HEK293 (cell line): ENCODE data around the gene UBL4A.
A peak's percentile ranks its signal among the peaks of the same experiment; 100 is the strongest.

Source experiments
- ATF2 ChIP-seq: fragments of 450-650 bp; formaldehyde crosslinking; IDR thresholded peaks from 2 replicates; pipeline ENCODE4 v1.5.1; 2016; ENCODE audit warnings: missing biosample characterization, missing genetic modification characterization, low read depth
- ELK4 ChIP-seq: IDR thresholded peaks from 2 replicates; pipeline ENCODE4 v1.6.1; 2011; ENCODE audit warnings: mild to moderate bottlenecking, low read depth, low read length, borderline replicate concordance
- HIC1 ChIP-seq: fragments of 450-650 bp; formaldehyde crosslinking; IDR thresholded peaks from 2 replicates; pipeline ENCODE4 v1.5.1; 2016; ENCODE audit warnings: missing biosample characterization, missing genetic modification characterization
- PATZ1 ChIP-seq: fragments of 450-650 bp; formaldehyde crosslinking; IDR thresholded peaks from 2 replicates; pipeline ENCODE4 v1.5.1; 2016; ENCODE audit warnings: missing biosample characterization, missing genetic modification characterization
- ZFHX2 ChIP-seq: fragments of 450-650 bp; formaldehyde crosslinking; conservative IDR thresholded peaks from 2 replicates; pipeline ENCODE4 v1.5.1; 2016; ENCODE audit warnings: missing biosample characterization, missing genetic modification characterization
- ZFP41 ChIP-seq: fragments of 450-650 bp; formaldehyde crosslinking; IDR thresholded peaks from 2 replicates; pipeline ENCODE4 v1.5.1; 2016; ENCODE audit warnings: missing biosample characterization, missing genetic modification characterization, borderline replicate concordance
- ZFP69B ChIP-seq: fragments of 450-650 bp; formaldehyde crosslinking; IDR thresholded peaks from 2 replicates; pipeline ENCODE4 v1.5.1; 2016; ENCODE audit warnings: missing biosample characterization, missing genetic modification characterization
- ZNF132 ChIP-seq: fragments of 450-650 bp; formaldehyde crosslinking; IDR thresholded peaks from 2 replicates; pipeline ENCODE4 v1.5.1; 2017; ENCODE audit warnings: missing biosample characterization, missing genetic modification characterization, borderline replicate concordance
- ZNF18 ChIP-seq: fragments of 450-650 bp; formaldehyde crosslinking; IDR thresholded peaks from 2 replicates; pipeline ENCODE4 v1.5.1; 2016; ENCODE audit warnings: missing biosample characterization, missing genetic modification characterization
- ZNF362 ChIP-seq: fragments of 450-650 bp; formaldehyde crosslinking; IDR thresholded peaks from 2 replicates; pipeline ENCODE4 v1.5.1; 2016; ENCODE audit warnings: missing biosample characterization, missing genetic modification characterization
- ZNF449 ChIP-seq: fragments of 450-650 bp; formaldehyde crosslinking; IDR thresholded peaks from 2 replicates; pipeline ENCODE4 v1.5.1; 2017; ENCODE audit warnings: missing biosample characterization, mild to moderate bottlenecking, missing genetic modification characterization, moderate library complexity
- ZNF473 ChIP-seq: fragments of 450-650 bp; formaldehyde crosslinking; IDR thresholded peaks from 2 replicates; pipeline ENCODE4 v1.5.1; 2017; ENCODE audit warnings: missing biosample characterization, missing genetic modification characterization
- ZNF48 ChIP-seq: fragments of 450-650 bp; formaldehyde crosslinking; IDR thresholded peaks from 2 replicates; pipeline ENCODE4 v1.5.1; 2016; ENCODE audit warnings: missing biosample characterization, missing genetic modification characterization
- ZNF645 ChIP-seq: fragments of 450-650 bp; formaldehyde crosslinking; IDR thresholded peaks from 2 replicates; pipeline ENCODE4; 2016; ENCODE audit warnings: missing biosample characterization, missing genetic modification characterization
- ZNF777 ChIP-seq: fragments of 450-650 bp; formaldehyde crosslinking; IDR thresholded peaks from 2 replicates; pipeline ENCODE4 v1.5.1; 2017; ENCODE audit warnings: missing biosample characterization, missing genetic modification characterization, borderline replicate concordance
- ZSCAN18 ChIP-seq: fragments of 450-650 bp; formaldehyde crosslinking; IDR thresholded peaks from 2 replicates; pipeline ENCODE4 v1.5.1; 2016; ENCODE audit warnings: missing biosample characterization, missing genetic modification characterization

UBL4A gene

GRCh38 chrX:154440623-154441357 lies 45.6 kb downstream of the UBL4A start (continued):
- TF ChIP-seq ELK4 (no peak), PATZ1 (peak; percentile 24; the same call in 1 of the 2 replicates), ZNF645 (tag by site-specific recombination) (no peak), ZNF18 (tag by site-specific recombination) (no peak), ZFP41 (no peak), ZFP69B (tag by site-specific recombination) (no peak), ZNF449 (no peak), HIC1 (tag by site-specific recombination) (no peak), ZNF362 (tag by site-specific recombination) (no peak), ZNF777 (tag by site-specific recombination) (no peak), ATF2 (tag by site-specific recombination) (peak; percentile 72), ZFHX2 (tag by site-specific recombination) (peak; percentile 59), ZNF132 (tag by site-specific recombination) (no peak), ZSCAN18 (tag by site-specific recombination) (no peak), ZNF473 (tag by site-specific recombination) (no peak), ZNF48 (tag by site-specific recombination) (no peak)
